ENCODE results near the gene RBL2. TPM values are rescaled to one million over a fixed set of nuclear protein-coding genes. Genes with fewer than 3 reads are reported as not detected.
A peak's percentile ranks its signal among the peaks of the same experiment; 100 is the strongest.

Gene RBL2
- polyA plus RNA-seq, 1 experiment, result 44.6 TPM

DNA sequence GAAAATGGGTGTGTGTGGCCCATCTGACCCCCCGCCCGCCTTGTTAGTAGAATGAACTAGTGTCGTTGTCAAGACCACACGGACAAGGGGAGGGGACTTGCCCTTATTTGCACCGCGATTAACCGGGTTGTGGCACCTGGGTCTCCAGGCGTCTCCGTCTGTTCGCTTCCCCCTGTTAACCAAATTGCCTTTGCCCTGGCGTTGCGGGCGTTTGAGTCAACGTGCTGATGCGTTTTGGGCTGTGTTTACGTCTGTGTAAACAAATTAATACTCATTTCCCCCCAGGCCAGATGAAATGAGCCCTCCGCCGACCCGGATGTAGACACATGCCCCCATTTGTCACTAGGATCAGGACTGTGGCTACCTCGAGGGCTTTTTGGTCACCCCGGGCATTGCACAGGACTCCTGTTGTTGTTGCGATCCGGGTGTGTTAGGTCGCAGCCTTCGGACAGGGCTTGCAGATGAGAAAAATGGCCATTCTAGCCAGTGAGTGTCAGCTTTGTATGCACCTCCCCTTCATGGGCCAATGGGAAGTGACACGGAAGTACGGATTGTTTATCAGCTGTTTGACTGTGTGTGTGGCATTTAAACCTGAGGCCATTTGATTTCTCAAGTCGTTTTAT, 906 bp downstream of the RBL2 start:
- peaks cover 2% of the 10 kb centered on the region for H3K27me3 ChIP-seq (ENCODE audit: control insufficient read depth, insufficient read depth, low read length)
- peak overlapping the region; percentile 96 for H3K4me3 ChIP-seq (ENCODE audit: low read depth, low read length)
- ChIA-PET CTCF (interaction anchor here (1.2 kb wide), 1 partner anchor 114 kb away, joined by 4 read pairs; no protein-coding TSS in a partner anchor), POLR2A (interaction anchor here (0.7 to 1.4 kb wide), 2 partner anchors 68 to 429 kb away, joined by 3 to 9 read pairs; partner anchors contain the start of gene AKTIP)
- peak overlapping the region; percentile 85 for H3K27ac ChIP-seq (ENCODE audit: low read depth, low read length)
- TF ChIP-seq, protein P1, sequence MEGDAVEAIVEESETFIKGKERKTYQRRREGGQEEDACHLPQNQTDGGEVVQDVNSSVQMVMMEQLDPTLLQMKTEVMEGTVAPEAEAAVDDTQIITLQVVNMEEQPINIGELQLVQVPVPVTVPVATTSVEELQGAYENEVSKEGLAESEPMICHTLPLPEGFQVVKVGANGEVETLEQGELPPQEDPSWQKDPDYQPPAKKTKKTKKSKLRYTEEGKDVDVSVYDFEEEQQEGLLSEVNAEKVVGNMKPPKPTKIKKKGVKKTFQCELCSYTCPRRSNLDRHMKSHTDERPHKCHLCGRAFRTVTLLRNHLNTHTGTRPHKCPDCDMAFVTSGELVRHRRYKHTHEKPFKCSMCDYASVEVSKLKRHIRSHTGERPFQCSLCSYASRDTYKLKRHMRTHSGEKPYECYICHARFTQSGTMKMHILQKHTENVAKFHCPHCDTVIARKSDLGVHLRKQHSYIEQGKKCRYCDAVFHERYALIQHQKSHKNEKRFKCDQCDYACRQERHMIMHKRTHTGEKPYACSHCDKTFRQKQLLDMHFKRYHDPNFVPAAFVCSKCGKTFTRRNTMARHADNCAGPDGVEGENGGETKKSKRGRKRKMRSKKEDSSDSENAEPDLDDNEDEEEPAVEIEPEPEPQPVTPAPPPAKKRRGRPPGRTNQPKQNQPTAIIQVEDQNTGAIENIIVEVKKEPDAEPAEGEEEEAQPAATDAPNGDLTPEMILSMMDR (IDR thresholded peaks at IDR 0.05; ENCODE audit: low read depth, low read length), result no peak
- peak; percentile 70 for DNase-seq (ENCODE audit: low read depth, low spot score)
- peaks cover 5% of the 10 kb centered on the region; the same call in 1 of the 2 replicates for H3K9me3 ChIP-seq (ENCODE audit: control insufficient read depth, insufficient read depth, low read length)

DNA sequence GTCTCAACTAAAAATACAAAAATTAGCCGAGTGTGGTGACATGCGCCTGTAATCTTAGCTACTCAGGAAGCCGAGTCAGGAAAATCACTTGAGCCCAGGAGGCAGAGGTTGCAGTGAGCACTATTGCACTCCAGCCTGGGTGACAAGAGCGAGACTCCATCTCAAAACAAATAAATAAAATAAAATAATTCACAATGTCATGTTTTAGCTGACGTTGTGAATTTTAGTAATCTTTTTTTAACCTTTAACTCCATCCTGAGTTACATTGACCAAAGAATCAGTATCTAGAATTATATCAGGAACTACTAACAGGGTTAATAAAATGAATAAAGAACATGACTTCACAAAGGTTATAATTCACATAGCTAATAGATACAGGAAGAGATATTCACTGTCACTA, 5.9 kb downstream of the RBL2 start:
- POLR2A ChIA-PET, result no interaction called here
- TF ChIP-seq, protein P1 (IDR thresholded peaks at IDR 0.05; ENCODE audit: low read depth, low read length), result no peak
- no peak for DNase-seq (ENCODE audit: low read depth, low spot score)
- H3K4me3 ChIP-seq (ENCODE audit: low read depth, low read length), result no peak overlapping the region
- no peak overlapping the region for H3K27ac ChIP-seq (ENCODE audit: low read depth, low read length)
- H3K27me3 ChIP-seq (ENCODE audit: control insufficient read depth, insufficient read depth, low read length), result no peaks in the 10 kb centered on the region
- CTCF ChIA-PET, result interaction anchor here (1.1 kb wide), 1 partner anchor 17 kb away, joined by 3 read pairs; no protein-coding TSS in a partner anchor
- H3K9me3 ChIP-seq (ENCODE audit: control insufficient read depth, insufficient read depth, low read length), result no peaks in the 10 kb centered on the region

DNA sequence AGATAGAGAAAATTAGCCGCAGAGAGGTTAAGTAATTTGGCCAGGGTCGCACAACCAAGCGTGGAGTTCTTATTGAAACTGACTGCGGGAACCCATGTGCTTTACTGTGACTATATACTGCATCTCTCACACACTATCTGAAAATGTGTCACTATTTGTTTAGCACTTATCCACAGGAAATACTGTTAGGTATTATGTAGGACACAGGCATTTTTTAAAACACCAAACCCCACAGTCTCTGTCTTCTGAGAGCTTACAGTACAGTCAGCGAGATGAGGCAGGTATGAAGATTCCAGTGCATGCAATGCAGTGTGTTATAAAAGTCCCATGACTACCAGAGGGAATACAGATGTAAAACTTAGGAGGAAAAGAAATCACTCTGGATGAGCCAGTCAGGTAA, 11.3 kb downstream of the RBL2 start:
- Histone ChIP-seq H3K27ac (ENCODE audit: low read depth, low read length) (no peak overlapping the region), H3K9me3 (ENCODE audit: control insufficient read depth, insufficient read depth, low read length) (no peaks in the 10 kb centered on the region), H3K27me3 (ENCODE audit: control insufficient read depth, insufficient read depth, low read length) (no peaks in the 10 kb centered on the region), H3K4me3 (ENCODE audit: low read depth, low read length) (no peak overlapping the region)
- TF ChIP-seq, protein P1 (IDR thresholded peaks at IDR 0.05; ENCODE audit: low read depth, low read length), result no peak
- DNase-seq (ENCODE audit: low read depth, low spot score), result no peak
- ChIA-PET POLR2A (interaction anchor here (0.7 kb wide), 1 partner anchor 44 kb away, joined by 4 read pairs; no protein-coding TSS in a partner anchor), CTCF (interaction anchor here (1.0 kb wide), 1 partner anchor 10 kb away, joined by 4 read pairs; no protein-coding TSS in a partner anchor)

DNA sequence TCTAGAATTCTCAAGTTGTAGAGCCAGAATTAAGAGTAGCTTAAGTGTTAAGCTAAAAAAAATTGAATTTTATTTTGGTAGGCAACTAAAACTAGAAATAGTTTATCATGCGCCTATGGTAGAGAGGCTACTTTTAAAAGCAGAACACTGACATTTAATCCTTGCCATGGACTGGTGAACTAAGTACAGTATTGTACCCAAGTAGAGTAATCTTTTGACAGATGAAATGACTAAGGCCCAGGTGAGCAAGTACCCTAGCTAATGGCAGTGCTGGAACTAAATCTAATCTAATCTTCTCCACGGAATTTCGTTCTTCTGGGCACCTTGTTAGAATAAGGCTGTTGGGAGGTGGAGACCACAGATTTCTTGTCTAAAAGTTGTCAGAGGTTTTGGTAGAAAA, 11.8 kb downstream of the RBL2 start:
- no peak for DNase-seq (ENCODE audit: low read depth, low spot score)
- H3K9me3 ChIP-seq (ENCODE audit: control insufficient read depth, insufficient read depth, low read length), result no peaks in the 10 kb centered on the region
- TF ChIP-seq, protein P1 (IDR thresholded peaks at IDR 0.05; ENCODE audit: low read depth, low read length), result no peak
- H3K4me3 ChIP-seq (ENCODE audit: low read depth, low read length), result no peak overlapping the region
- H3K27ac ChIP-seq (ENCODE audit: low read depth, low read length), result no peak overlapping the region
- ChIA-PET CTCF (interaction anchor here (0.5 kb wide), 1 partner anchor 190 kb away, joined by 8 read pairs; no protein-coding TSS in a partner anchor), POLR2A (no interaction called here)
- H3K27me3 ChIP-seq (ENCODE audit: control insufficient read depth, insufficient read depth, low read length), result no peaks in the 10 kb centered on the region

GRCh38 chr16:53449816-53450517, 15.7 kb downstream of the RBL2 start:
- TF ChIP-seq, protein P1 (IDR thresholded peaks at IDR 0.05; ENCODE audit: low read depth, low read length), result no peak

More at GRCh38 chr16:53449816-53450517, 15.7 kb downstream of the RBL2 start:
- ChIA-PET POLR2A (no interaction called here), CTCF (interaction anchor here (0.6 kb wide), 1 partner anchor 12 kb away, joined by 3 read pairs; no protein-coding TSS in a partner anchor)
- H3K27me3 ChIP-seq (ENCODE audit: control insufficient read depth, insufficient read depth, low read length), result no peaks in the 10 kb centered on the region
- DNase-seq (ENCODE audit: low read depth, low spot score), result no peak
- H3K4me3 ChIP-seq (ENCODE audit: low read depth, low read length), result no peak overlapping the region
- no peak overlapping the region for H3K27ac ChIP-seq (ENCODE audit: low read depth, low read length)
- H3K9me3 ChIP-seq (ENCODE audit: control insufficient read depth, insufficient read depth, low read length), result no peaks in the 10 kb centered on the region
